HG02938 (cell line): ENCODE measurements around the gene NQO2.
"Not testable (repeated sequence)": the region's sequence is repeated elsewhere in the genome, so short reads cannot be mapped to it uniquely, and the experiment has no call there.

Experiments
- ATAC-seq: cut with Tn5 transposase; IDR thresholded peaks from one replicate; pipeline ENCODE4 v1.9.1; 2021; ENCODE audit warnings: mild to moderate bottlenecking, moderate library complexity; ENCODE audit not compliant: unreplicated experiment

Gene NQO2

DNA sequence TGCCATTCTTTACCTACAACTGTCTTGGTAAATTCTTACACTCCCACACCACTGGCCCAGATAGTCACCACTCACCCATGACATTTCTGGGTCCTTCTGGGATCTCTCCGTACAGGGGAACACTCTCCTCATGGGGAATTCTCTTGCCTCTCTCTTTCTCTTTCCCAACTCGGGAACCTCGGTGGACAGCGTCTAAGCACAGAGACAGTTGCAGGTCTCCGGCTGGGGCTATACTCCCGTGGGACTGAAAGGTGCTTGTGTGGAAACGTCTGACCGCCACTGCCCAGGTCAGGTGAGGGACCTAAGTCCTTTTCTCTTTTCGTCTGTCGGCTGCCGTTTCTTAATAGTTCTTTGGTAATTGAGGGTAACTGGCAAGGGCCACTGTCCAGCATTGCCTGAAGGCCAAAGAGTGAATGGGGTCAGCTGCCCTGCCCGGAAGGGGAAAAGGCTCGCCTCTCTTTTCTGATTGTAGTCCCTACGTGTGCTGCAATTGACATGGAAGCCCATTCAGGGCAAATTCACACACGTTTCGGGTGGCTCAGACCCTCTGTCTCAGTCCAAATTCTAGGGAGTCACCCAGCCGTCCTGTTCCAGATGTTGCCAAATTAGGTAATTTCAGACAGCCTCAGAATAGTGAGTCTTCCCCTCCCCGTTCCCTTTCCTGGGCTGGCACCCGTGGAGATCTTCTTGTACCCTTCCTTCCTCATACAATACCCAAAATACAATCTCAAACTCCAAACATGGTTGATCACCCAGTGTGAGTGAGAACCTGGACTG is 37.4 kb downstream of the NQO2 start:
- ATAC-seq = no peak

DNA sequence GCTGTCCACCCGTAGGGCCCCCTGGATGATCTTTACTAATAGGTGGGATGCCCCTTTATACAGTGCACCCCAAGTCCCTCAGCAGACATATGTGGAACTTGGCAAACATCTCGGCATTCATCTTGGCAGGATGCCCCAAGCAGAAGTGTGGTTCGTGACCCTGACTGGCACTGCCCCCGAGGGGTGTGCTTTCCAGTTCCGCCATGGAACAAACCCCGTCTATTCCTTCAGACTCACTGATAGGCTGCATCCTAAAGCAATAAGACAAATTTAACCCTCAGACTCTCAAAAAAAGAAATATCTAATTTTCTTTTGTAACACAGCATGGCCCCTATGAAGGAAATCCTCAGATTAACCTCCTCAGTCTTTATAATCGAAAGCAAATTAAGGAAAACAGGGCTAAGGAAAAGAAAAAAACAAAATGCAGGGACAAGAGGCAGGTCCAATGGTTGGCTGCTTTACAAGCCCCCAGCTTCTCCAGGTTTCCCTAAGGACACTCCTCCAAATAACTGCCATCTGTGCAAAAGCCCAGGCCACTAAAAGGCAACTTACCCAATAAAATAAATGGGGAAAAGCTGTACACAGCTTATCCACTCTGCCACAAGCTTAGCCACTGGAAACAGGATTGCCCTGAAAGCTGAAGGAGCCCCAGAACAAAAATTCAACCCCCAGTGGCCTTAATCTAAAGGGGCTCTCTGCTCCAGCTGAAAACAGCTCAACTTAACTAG is 38.1 kb downstream of the NQO2 start:
- no peak for ATAC-seq

DNA sequence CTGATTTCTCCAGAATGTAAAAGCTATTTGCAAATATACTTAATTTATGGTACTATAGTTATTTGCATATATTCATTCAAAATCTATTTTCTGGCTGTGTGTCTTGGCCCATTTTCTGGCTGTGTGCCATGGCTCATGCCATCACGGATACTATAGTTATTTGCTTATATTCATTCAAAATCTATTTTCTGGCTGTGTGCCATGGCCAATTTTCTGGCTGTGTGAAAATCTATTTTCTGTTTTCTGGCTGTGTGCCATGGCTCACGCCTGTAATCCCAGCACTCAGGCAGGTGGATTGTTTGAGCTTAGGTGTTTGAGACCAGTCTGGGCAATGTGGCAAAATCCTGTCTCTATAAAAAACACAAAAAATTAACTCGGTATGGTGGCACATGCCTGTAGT is 39.7 kb downstream of the NQO2 start:
- ATAC-seq = no peak

DNA sequence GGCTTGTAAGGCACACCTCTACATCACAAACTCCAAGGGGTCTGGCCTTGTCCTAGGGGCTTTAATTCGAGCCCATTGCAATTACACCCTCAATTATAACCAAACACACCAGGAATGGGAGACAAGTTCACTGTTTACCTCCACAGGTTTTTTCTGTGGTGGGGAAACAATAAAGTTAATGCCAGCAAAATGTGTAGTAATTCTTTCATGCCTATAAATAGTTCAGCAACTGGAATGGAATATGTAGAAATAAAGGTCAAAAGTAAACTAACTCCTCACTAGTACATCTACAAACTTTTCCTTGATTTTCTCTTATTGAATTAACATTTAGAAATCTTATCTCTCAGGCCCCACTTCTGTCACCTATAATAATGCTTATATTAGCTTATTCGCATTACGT is 41.5 kb downstream of the NQO2 start:
- no peak for ATAC-seq

DNA sequence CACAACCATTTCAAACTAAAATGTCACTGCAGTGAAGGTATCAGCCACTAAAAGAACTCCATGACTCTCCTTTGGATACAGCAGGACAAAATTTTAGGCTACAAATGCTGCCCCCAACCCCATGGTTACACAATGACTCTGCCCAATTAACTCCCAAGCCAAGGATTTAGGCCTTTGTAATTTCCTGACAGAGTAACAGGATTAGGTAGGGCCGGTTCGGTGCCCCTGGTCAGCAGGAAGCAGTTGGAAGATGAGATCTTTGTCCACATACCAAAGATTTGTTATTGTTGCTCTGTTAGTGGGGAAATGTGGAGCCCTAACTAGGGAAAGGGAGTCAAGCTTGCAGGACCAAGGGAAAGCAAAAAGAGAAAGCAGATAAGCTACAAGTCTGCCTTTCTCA is 41.9 kb downstream of the NQO2 start:
- no peak for ATAC-seq

DNA sequence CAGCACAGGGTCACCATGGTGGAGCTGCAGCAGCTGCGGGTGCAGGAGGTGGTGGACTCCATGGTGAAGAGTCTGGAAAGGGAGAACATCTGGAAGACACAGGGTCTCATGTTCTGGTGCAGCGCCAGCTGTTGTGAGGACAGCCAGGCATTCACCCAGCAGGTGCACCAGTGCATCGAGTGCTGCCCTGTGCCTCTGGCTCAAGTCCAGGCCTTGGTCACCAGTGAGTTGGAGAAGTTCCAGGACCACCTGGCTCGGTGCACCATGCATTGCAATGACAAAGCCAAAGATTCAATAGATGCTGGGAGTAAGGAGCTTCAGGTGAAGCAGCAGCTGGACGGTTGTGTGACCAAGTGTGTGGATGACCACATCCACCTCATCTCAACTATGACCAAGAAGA is 45.7 kb downstream of the NQO2 start:
- no peak for ATAC-seq

DNA sequence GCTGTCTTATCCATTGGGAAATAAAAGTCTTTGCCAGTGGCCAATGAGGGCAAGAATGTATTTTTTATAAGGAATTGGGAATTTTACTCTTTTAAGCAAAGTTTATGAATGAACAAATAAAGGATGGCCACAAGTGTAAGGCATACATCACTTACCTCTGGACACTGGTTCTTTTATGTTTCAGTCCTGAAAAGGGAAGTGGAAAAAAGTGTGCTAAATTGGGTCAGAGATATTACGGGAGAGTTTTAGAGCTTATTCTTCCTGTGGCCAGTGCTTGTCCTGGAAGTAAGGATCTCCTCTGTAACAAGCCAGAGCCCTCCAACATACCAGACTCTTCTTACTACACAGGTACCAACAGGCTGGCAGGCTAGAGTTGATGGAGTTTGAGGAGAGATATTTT is 46.1 kb downstream of the NQO2 start:
- ATAC-seq = no peak

DNA sequence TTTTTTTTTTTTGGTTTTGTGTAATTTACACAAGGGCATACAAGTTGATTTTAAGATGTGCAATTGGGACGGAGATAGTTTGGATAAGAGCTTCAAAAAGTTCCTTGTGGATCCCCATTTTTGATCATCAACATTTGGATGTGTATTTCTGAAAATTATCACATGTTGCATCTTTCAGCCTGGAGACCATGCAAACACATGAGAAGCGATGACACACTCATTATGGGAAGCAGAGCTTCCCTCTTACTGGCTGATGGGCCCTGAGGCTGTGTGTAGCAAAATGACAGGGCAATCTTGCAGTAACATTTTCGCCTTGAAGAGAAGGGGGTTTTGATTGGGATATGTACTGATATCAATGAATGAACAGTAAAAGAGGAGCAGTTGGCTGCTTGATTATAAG is 46.6 kb downstream of the NQO2 start:
- ATAC-seq = no peak

DNA sequence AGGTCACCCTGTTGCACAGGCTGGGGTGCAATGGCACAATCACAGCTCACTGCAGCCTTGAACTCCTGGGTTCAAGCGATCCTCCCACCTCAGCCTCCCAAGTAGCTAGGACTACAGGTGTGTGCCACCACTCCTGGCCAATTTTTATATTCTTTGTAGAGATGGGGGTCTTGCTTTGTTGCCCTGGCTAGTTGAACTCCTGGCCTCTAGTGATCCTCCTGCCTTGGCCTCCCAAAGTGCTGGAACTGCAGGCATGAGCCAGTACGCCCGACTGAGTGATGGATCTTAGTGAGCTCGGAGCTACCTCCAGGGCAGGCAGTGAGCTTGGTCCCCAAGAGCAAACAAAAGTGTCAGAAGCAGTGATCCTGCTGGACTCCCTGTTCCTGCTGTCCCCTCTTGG is 48.3 kb downstream of the NQO2 start:
- ATAC-seq = not testable (repeated sequence)

DNA sequence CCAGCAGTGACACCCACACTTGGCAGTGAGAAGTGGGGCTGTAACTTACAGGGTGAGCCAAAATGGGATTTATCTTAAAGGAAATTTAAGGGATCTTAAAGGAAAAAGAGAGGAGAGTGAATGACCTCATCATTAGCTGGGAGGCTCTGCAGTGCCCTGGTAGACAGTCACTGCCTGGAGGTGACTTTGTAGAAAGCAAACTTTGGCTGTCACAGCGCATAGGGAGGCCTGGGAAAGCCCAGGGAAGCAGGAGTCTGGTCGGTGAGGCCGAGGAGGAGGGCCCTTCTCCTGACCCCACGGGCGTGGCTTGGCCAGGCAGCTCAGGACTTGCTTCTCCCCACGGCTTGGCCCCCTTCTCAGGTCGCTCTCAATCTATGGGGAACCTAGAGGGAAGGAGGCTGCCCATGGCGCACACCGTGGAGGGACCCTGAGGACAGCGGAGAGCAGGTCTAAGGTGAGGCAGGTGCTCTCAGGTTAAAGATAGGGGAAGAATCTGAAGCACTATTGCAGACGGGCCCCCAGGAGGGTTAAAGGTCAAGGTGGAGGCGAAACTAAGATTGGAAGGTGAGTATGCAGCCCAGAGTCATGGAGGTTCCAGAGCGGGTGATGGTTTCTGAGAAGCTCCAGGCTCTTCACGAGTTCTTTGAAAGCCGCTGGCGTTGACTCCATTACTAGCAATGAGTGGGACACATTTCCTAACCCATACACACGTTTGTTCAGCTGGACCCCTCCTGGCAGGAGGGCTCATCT is 53.0 kb downstream of the NQO2 start:
- ATAC-seq = no peak

DNA sequence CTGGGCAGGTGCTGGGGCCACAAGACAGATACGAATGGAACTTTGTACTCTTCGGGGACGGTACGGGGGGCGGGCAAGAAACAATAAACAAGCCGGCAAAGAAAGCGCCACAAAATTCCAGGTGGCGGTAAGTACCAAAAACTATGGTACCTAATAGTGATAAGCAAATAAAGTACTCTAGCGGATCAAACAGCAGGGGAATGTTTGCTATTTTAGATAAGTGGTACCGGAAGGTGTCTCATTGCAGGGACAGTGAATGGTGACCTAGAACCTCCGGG is 53.5 kb downstream of the NQO2 start:
- no peak for ATAC-seq

DNA sequence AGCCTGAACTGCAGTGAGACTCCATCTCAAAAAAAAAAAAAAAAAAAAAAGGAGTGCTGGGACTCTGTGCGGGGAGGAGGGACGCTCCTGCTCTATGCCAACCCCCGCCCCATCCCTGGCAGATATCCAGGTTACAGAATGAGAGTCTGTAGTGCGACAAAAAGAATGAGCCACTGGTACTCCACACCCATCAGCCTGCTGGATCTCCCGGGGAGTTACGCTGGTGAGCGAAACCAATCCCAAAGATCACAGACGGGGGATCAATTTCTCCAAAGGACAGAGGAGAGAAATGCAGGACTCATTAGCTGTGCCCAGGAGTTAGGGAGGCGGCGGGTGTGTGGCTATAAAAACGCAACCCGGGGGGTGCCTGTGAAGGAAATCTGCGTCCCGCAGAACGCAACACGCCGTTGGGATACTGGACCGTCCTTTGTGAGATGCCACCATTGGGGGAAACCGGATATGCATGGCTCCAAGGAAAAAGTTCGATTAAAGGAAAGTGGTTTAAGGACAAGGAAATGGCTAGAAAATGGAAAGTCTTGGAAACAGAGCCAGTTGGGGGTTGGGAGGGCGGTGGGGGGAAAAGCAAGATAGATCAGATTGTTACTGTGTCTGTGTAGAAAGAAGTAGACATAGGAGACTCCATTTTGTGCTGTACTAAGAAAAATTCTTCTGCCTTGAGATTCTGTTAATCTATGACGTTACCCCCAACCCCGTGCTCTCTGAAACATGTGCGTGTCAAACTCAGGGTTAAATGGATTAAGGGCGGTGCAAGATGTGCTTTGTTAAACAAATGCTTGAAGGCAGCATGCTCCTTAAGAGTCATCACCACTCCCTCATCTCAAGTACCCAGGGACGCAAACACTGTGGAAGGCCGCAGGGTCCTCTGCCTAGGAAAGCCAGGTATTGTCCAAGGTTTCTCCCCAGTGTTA is 54.8 kb downstream of the NQO2 start:
- not testable (repeated sequence) for ATAC-seq

DNA sequence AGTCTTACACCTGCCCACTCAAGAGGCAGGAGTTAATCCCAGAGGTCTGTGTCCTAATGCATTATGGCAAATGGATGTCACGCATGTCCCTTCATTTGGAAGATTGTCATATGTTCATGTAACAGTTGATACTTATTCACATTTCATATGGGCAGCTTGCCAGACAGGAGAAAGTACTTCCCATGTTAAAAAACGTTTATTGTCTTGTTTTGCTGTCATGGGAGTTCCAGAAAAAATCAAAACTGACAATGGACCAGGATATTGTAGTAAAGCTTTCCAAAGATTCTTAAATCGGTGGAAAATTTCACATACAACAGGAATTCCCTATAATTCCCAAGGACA is 55.4 kb downstream of the NQO2 start:
- ATAC-seq = not testable (repeated sequence)

DNA sequence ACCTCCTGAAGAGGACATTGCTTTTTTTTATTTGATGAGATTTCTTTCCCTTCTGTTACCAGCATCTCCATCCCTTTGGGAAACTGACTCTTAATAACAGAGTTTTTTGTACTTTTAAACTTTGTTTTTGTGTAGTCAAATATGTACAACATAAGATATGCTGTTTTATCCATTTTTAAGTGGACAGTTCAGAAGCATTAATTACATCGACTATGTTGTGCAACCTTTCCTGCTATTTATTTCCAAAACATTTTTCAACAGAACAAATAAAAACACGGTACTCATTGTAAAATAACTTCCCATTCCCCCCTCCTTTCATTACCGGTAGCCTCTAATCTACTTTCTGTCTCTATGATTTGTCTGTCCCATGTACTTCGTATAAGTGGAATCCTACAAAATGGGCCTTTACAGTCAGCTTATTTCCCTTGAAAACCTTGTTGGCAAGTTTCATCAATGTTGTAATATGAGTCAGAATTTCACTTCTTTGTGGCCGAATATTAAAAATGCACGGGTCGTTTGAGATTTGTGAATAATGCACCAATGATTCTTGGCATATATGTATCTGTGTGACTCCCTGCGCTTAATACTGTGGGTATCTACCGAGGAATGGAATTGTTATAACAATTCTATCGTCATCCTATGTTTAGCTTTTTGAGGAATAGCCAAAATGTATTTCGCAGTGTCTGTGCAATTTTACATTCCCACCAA is 57.5 kb downstream of the NQO2 start:
- ATAC-seq = no peak

DNA sequence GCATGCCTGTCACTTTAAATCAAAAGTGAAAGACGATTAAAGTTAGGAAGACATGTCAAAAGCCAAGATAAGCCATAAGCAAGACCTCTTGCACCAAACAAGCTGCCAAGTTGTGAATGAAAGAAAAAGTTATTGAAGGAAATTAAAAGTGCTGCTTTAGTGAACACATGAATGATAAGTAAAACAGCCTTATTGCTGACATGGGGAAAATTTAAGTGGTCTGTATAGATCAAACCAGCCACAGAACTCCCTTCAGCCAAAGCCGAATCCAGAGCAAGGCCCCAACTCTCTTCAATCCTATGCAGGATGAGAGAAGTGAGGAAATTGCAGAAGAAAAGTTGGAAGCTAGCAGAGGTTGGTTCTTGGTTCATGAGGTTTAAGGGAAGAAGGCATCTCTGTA is 59.3 kb downstream of the NQO2 start:
- ATAC-seq = no peak

DNA sequence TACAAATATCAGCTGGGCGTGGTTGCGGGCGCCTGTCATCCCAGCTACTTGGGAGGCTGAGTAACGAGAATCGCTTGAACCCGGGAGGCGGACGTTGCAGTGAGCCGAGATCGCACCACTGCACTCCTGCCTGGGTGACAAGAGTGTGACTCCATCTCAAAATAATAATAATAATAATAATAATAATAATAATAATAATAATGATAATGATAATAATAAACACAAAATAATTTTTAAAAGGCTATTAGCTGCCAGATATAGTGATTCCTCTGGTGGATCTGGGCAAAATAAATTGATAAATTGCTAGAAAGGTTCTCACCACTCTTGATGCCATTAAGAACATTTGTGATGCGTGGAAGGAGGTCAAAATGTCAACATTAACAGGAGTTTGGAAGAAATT is 60.4 kb downstream of the NQO2 start:
- ATAC-seq = not testable (repeated sequence)

DNA sequence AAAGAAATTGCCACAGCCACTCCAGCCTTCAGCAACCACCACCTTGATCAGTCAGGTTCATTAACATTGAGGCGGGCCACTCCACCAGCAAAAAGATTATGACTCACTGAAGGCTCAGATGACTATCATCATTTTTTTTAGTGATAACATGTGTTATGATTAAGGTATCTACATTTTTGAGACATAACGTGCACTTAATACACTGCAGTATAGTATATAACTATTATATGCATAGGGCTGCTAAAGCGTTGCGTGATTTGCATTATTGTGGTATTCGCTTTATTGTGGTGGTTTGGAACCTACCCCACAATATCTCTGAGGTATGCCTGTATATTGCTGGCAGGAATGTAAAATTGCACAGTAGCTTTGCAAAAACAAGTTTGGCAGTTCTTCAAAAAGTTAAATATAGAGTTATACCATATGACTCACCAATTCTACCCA is 61.8 kb downstream of the NQO2 start:
- no peak for ATAC-seq

DNA sequence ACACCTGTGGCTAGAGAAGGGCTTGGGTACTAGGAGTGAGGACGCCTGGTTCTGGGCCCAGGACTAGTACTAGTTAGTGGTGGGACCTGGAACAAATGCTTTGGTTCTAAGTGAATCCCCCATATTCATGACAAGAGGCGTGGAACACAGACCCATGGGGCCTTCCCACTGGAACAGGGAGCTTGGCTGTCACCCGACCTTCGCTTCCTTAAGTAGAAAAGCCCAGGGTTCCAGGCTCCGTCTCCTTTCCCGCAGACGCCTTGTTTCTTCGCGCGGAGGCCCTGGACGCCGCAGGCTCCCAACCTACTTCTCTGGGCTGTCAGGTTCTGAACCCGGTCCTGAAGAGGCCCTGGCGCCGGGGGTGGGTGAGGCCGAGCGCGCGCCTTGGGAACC is 63.6 kb downstream of the NQO2 start:
- not testable (repeated sequence) for ATAC-seq

DNA sequence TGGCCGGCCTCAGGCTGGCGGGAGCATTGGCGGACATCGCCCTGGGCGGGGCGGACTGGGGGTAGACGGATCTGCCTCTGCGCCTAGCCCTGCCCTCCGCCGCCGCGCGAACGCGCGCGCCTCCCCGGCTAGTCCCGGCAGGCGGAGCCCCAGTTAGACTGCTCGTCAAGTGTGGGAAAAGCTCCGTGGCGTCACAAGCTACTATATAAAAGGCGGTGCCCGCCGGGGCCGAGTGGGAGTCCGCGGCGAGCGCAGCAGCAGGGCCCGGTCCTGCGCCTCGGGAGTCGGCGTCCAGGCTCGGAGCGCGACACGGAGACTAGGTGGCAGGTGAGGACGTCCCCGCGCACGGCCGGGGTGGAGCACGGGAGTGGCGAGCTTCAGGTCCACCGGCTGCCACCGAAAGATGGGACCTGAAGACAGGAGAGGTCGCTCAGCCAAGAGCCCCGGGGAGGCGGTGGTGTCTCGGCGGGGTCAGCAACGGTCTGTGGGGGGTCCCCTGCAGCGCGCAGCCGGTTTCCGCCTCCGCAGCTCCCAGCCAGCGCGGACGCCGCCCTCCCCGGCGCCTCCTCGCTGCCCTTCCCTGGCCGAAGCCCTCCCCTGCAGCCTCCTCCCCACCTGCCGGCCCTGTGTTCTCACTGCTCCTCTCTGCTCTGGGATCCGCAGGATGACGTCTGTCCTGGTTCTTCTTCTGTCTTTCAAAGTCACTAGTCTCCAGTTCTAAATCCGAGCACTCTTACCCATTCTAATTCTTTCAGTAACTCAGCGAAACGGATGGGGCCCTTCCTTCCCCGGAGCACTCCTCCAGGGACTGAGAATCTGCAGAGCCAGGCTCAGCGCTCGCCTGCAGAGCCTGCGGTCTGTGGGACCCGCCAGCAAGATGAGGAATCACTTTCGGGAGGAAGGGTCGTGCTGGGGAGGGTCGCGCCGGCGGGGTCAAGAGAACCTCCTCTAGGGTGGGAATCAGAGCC is 64.3 kb downstream of the NQO2 start:
- ATAC-seq = peak; percentile 53
